Measurements from ENCODE around the gene NCLN.

DNA sequence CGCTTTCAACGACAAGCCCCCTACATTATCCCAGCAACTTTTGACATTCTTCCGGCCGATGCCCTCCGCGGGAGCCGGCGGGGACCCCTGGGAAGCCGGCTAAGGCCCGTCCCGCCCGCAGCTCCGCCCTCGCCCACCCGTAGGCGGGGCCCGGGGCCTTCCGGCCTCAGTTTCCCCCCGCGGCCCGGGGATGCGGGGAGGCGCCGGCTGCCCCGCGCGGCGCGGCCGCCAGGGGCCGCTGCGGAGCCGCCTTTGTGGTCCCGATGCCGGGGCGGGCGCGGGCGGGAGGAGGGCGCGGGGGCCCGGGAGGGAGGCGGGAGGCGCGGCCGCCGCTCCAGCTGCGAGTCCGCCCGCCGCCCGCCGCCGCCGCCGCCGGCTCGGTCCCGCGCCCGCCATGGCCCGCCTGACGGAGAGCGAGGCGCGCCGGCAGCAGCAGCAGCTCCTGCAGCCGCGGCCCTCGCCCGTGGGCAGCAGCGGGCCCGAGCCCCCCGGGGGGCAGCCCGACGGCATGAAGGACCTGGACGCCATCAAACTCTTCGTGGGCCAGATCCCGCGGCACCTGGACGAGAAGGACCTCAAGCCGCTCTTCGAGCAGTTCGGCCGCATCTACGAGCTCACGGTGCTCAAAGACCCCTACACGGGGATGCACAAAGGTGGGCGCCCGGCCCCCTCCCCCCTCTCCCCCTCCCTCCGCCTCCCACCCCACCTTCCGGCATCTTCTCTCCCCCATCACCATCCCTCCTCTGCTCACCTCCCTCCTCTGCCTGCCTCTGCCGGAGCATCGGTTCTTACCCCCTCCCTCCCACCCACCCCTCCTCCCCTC, 38.8 kb downstream of the NCLN start, which contains the start of gene CELF5:
- TF ChIP-seq EZH2 (IDR thresholded peaks at IDR 0.05) (no peak), POLR2AphosphoS5 (IDR thresholded peaks at IDR 0.05; ENCODE audit: borderline replicate concordance, low read depth, low read length) (no peak)
